ENCODE results near the gene KIAA0825. TPM values are rescaled to one million over a fixed set of nuclear protein-coding genes. Genes with fewer than 3 reads are reported as not detected.

KIAA0825 gene
- total RNA-seq, 1 donor from 2014 or later, result 0.62 TPM

- H3K9me3 Mint-ChIP-seq, result no peaks in the 10 kb centered on the region
Observed at GRCh38 chr5:94283093-94283492, 335.3 kb downstream of the KIAA0825 start.

GRCh38 chr5:94281236-94281801 is 337.1 kb downstream of the KIAA0825 start:
- H3K27ac Mint-ChIP-seq, result no peak overlapping the region
- H3K4me3 Mint-ChIP-seq (ENCODE audit: low read depth), result no peak overlapping the region
- no peak for DNase-seq (ENCODE audit: low spot score)
- no peaks in the 10 kb centered on the region for H3K9me3 Mint-ChIP-seq
- H3K4me1 Mint-ChIP-seq (ENCODE audit: low read depth), result no peaks in the 10 kb centered on the region
- no peaks in the 10 kb centered on the region for H3K36me3 Mint-ChIP-seq (ENCODE audit: low read depth)
- intact Hi-C loops (cut with micrococcal nuclease), result no loop called here
- H3K27me3 Mint-ChIP-seq (ENCODE audit: low read depth), result peaks cover 3% of the 10 kb centered on the region

More at GRCh38 chr5:94283093-94283492, 335.3 kb downstream of the KIAA0825 start:
- H3K4me3 Mint-ChIP-seq (ENCODE audit: low read depth), result no peak overlapping the region
- peaks cover 3% of the 10 kb centered on the region for H3K27me3 Mint-ChIP-seq (ENCODE audit: low read depth)
- intact Hi-C loops (cut with micrococcal nuclease), result no loop called here
- H3K36me3 Mint-ChIP-seq (ENCODE audit: low read depth), result no peaks in the 10 kb centered on the region
- no peak for DNase-seq (ENCODE audit: low spot score)
- H3K4me1 Mint-ChIP-seq (ENCODE audit: low read depth), result no peaks in the 10 kb centered on the region
- H3K27ac Mint-ChIP-seq, result no peak overlapping the region

- H3K9me3 Mint-ChIP-seq, result no peaks in the 10 kb centered on the region
- H3K27ac Mint-ChIP-seq, result no peak overlapping the region
- H3K36me3 Mint-ChIP-seq (ENCODE audit: low read depth), result no peaks in the 10 kb centered on the region
- H3K4me1 Mint-ChIP-seq (ENCODE audit: low read depth), result no peaks in the 10 kb centered on the region
- H3K4me3 Mint-ChIP-seq (ENCODE audit: low read depth), result no peak overlapping the region
- no peak for DNase-seq (ENCODE audit: low spot score)
- intact Hi-C loops (cut with micrococcal nuclease), result no loop called here
- no peaks in the 10 kb centered on the region for H3K27me3 Mint-ChIP-seq (ENCODE audit: low read depth)
Observed at GRCh38 chr5:94276751-94277150, 341.7 kb downstream of the KIAA0825 start.

GRCh38 chr5:94276048-94276447 is 342.4 kb downstream of the KIAA0825 start:
- Mint-ChIP-seq H3K9me3 (no peaks in the 10 kb centered on the region), H3K4me3 (ENCODE audit: low read depth) (no peak overlapping the region), H3K27me3 (ENCODE audit: low read depth) (no peaks in the 10 kb centered on the region), H3K27ac (no peak overlapping the region), H3K36me3 (ENCODE audit: low read depth) (no peaks in the 10 kb centered on the region), H3K4me1 (ENCODE audit: low read depth) (no peaks in the 10 kb centered on the region)
- no peak for DNase-seq (ENCODE audit: low spot score)
- intact Hi-C loops (cut with micrococcal nuclease), result no loop called here

GRCh38 chr5:94274707-94275106 is 343.7 kb downstream of the KIAA0825 start:
- Mint-ChIP-seq H3K4me1 (ENCODE audit: low read depth) (no peaks in the 10 kb centered on the region), H3K4me3 (ENCODE audit: low read depth) (no peak overlapping the region), H3K27me3 (ENCODE audit: low read depth) (no peaks in the 10 kb centered on the region), H3K9me3 (peaks cover 5% of the 10 kb centered on the region), H3K36me3 (ENCODE audit: low read depth) (no peaks in the 10 kb centered on the region), H3K27ac (no peak overlapping the region)
- intact Hi-C loops (cut with micrococcal nuclease), result no loop called here
- DNase-seq (ENCODE audit: low spot score), result no peak

GRCh38 chr5:94268226-94268625 is 350.2 kb downstream of the KIAA0825 start:
- intact Hi-C loops (cut with micrococcal nuclease), result no loop called here
- Mint-ChIP-seq H3K27ac (no peak overlapping the region), H3K36me3 (ENCODE audit: low read depth) (no peaks in the 10 kb centered on the region), H3K27me3 (ENCODE audit: low read depth) (no peaks in the 10 kb centered on the region), H3K4me1 (ENCODE audit: low read depth) (peaks cover 4% of the 10 kb centered on the region), H3K4me3 (ENCODE audit: low read depth) (no peak overlapping the region), H3K9me3 (peaks cover 5% of the 10 kb centered on the region)
- no peak for DNase-seq (ENCODE audit: low spot score)

GRCh38 chr5:94267350-94267899 is 351.0 kb downstream of the KIAA0825 start:
- Mint-ChIP-seq H3K36me3 (ENCODE audit: low read depth) (no peaks in the 10 kb centered on the region), H3K9me3 (peaks cover 5% of the 10 kb centered on the region), H3K27ac (no peak overlapping the region), H3K4me1 (ENCODE audit: low read depth) (peaks cover 6% of the 10 kb centered on the region), H3K4me3 (ENCODE audit: low read depth) (no peak overlapping the region), H3K27me3 (ENCODE audit: low read depth) (no peaks in the 10 kb centered on the region)
- intact Hi-C loops (cut with micrococcal nuclease), result no loop called here
- no peak for DNase-seq (ENCODE audit: low spot score)

GRCh38 chr5:94266170-94266569 is 352.2 kb downstream of the KIAA0825 start:
- Mint-ChIP-seq H3K9me3 (peaks cover 5% of the 10 kb centered on the region), H3K4me1 (ENCODE audit: low read depth) (peaks cover 6% of the 10 kb centered on the region), H3K36me3 (ENCODE audit: low read depth) (no peaks in the 10 kb centered on the region), H3K4me3 (ENCODE audit: low read depth) (no peak overlapping the region), H3K27ac (no peak overlapping the region), H3K27me3 (ENCODE audit: low read depth) (no peaks in the 10 kb centered on the region)
- DNase-seq (ENCODE audit: low spot score), result no peak
- intact Hi-C loops (cut with micrococcal nuclease), result no loop called here

- Mint-ChIP-seq H3K27me3 (ENCODE audit: low read depth) (no peaks in the 10 kb centered on the region), H3K9me3 (no peaks in the 10 kb centered on the region), H3K4me3 (ENCODE audit: low read depth) (no peak overlapping the region), H3K4me1 (ENCODE audit: low read depth) (peaks cover 6% of the 10 kb centered on the region), H3K36me3 (ENCODE audit: low read depth) (no peaks in the 10 kb centered on the region), H3K27ac (no peak overlapping the region)
- no peak for DNase-seq (ENCODE audit: low spot score)
- intact Hi-C loops (cut with micrococcal nuclease), result no loop called here
Observed at GRCh38 chr5:94263068-94263467, 355.3 kb downstream of the KIAA0825 start.

GRCh38 chr5:94260096-94260495 is 358.3 kb downstream of the KIAA0825 start:
- no peaks in the 10 kb centered on the region for H3K27me3 Mint-ChIP-seq (ENCODE audit: low read depth)
- H3K4me1 Mint-ChIP-seq (ENCODE audit: low read depth), result peaks cover 6% of the 10 kb centered on the region
- intact Hi-C loops (cut with micrococcal nuclease), result no loop called here
- H3K36me3 Mint-ChIP-seq (ENCODE audit: low read depth), result no peaks in the 10 kb centered on the region
- no peak overlapping the region for H3K27ac Mint-ChIP-seq
- DNase-seq (ENCODE audit: low spot score), result no peak
- no peaks in the 10 kb centered on the region for H3K9me3 Mint-ChIP-seq
- H3K4me3 Mint-ChIP-seq (ENCODE audit: low read depth), result no peak overlapping the region

GRCh38 chr5:94254214-94254613 is 364.2 kb downstream of the KIAA0825 start:
- no peak overlapping the region for H3K27ac Mint-ChIP-seq
- DNase-seq (ENCODE audit: low spot score), result no peak
- intact Hi-C loops (cut with micrococcal nuclease), result no loop called here
- H3K4me3 Mint-ChIP-seq (ENCODE audit: low read depth), result no peak overlapping the region
- no peaks in the 10 kb centered on the region for H3K36me3 Mint-ChIP-seq (ENCODE audit: low read depth)
- H3K4me1 Mint-ChIP-seq (ENCODE audit: low read depth), result no peaks in the 10 kb centered on the region
- H3K9me3 Mint-ChIP-seq, result no peaks in the 10 kb centered on the region
- H3K27me3 Mint-ChIP-seq (ENCODE audit: low read depth), result no peaks in the 10 kb centered on the region

GRCh38 chr5:94250985-94251384 is 367.4 kb downstream of the KIAA0825 start:
- Mint-ChIP-seq H3K4me3 (ENCODE audit: low read depth) (no peak overlapping the region), H3K36me3 (ENCODE audit: low read depth) (no peaks in the 10 kb centered on the region), H3K27ac (no peak overlapping the region), H3K4me1 (ENCODE audit: low read depth) (no peaks in the 10 kb centered on the region), H3K27me3 (ENCODE audit: low read depth) (no peaks in the 10 kb centered on the region), H3K9me3 (no peaks in the 10 kb centered on the region)
- intact Hi-C loops (cut with micrococcal nuclease), result no loop called here
- no peak for DNase-seq (ENCODE audit: low spot score)

- DNase-seq (ENCODE audit: low spot score), result no peak
- no peak overlapping the region for H3K27ac Mint-ChIP-seq
- no peaks in the 10 kb centered on the region for H3K27me3 Mint-ChIP-seq (ENCODE audit: low read depth)
- H3K4me1 Mint-ChIP-seq (ENCODE audit: low read depth), result no peaks in the 10 kb centered on the region
- no peaks in the 10 kb centered on the region for H3K36me3 Mint-ChIP-seq (ENCODE audit: low read depth)
- intact Hi-C loops (cut with micrococcal nuclease), result no loop called here
- no peaks in the 10 kb centered on the region for H3K9me3 Mint-ChIP-seq
- H3K4me3 Mint-ChIP-seq (ENCODE audit: low read depth), result no peak overlapping the region
Observed at GRCh38 chr5:94249430-94249829, 369.0 kb downstream of the KIAA0825 start.

All from activated T-helper 2 cell treated with anti-CD3 and anti-CD28 coated beads, Interferon-gamma antibody, Interleukin-2, Interleukin-4, amounts not matched to agents 10 μg/mL and 5 μg/mL and 100 μg/mL, durations not matched to agents 14 hours and 24 hours and 36 hours (primary cell).